IPS-18c (cell line): ENCODE results near the gene SLC24A4.
"Not testable (repeated sequence)": the region's sequence is repeated elsewhere in the genome, so short reads cannot be mapped to it uniquely, and the experiment has no call there.

Experiments
- H3K4me3 ChIP-seq: 2 replicates; pipeline ENCODE4 v1.7.0; 2013; ENCODE audit warnings: low read depth, mild to moderate bottlenecking, low read length, moderate library complexity; ENCODE audit not compliant: insufficient read depth
- H3K9me3 ChIP-seq: one replicate; pipeline ENCODE4 v1.6.1; 2013; ENCODE audit warnings: mild to moderate bottlenecking, low read length, moderate library complexity; ENCODE audit not compliant: control insufficient read depth, insufficient read depth

Gene SLC24A4

DNA sequence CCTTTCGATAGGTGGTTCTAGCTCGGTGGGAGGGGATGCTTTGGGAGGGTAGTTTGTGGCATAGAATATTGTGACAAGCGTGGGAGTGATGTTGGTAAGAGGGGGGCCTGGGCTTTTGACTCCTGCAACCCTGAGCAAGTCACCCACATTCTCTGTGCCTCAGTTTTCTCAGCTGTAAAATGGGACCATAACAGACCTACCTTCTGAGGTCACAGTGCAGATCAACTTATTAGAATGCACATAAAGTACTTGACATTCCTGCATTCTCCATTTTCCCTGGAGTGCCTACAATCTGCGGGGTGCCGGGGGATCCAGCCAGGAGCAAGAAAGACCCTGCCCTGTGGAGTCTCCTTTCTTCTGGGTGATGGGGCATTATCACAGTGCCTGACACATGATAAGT is 63.2 kb downstream of the SLC24A4 start:
- no peak overlapping the region for H3K4me3 ChIP-seq
- H3K9me3 ChIP-seq, result no peaks in the 10 kb centered on the region

DNA sequence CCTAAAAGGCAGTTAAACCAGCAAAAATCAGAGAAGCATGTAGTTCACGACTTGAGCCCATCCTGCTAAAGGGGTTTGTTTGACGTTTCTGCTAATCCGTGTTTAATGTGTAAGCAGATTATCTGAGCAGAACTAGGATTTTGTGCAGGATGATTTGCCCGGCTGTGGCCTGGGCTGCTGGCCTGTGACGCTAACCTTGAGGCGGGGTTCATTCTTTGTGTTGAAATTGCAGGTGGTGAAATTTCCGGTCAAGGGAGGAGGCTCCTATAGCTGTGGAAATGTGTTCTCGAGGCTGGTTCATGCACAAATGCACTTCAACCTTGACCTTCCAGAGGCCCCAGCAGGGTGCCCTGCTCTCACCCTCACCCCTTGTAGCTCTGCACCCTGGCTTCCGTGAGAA is 63.7 kb downstream of the SLC24A4 start:
- H3K4me3 ChIP-seq, result no peak overlapping the region
- no peaks in the 10 kb centered on the region for H3K9me3 ChIP-seq

DNA sequence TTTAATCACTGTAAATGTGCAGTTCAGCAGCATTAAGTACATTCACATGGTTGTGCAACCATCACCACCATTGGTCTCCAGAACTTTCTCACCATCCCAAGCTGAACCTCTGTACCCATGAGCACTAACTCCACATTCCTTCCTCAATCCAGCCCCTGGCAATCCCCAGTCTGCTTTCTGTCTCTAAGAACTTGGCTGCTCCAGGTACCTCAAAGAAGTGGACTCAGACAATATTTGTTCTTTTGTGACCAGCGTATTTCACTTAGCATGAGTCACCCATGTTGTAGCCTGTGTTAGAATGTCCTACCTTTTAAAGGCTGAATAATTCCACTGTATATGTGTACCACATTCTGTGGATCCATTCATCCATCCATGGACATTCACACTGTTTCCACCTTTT is 64.6 kb downstream of the SLC24A4 start:
- no peak overlapping the region for H3K4me3 ChIP-seq
- no peaks in the 10 kb centered on the region for H3K9me3 ChIP-seq

DNA sequence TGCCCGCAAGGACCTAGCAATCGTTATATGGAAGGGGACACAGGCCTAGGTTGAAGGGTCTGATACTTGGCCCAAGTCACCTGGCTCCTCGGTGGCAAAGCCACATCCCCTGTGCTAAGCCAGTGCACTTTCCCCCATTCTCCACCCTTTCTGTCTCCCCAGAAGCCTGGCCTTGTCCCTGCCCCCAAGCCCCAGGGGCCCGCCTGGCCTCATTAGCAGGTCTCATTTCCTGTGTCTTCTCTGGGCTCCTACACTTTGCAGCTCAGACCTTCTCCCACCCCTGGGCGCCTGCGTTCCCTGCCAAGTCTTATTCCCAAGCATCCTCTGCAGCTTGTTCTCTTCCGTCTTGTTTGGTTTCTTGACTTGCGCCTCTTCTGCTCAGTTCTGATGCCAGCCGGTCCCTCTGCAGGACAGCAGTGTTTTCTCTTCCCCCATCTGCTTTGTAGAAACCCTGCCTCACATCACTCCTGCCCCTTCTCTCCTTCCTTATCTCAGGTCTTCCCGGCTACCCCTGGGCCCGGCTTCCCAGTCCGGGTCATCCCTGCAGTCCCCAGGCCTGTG is 66.7 kb downstream of the SLC24A4 start:
- H3K9me3 ChIP-seq, result no peaks in the 10 kb centered on the region
- H3K4me3 ChIP-seq, result no peak overlapping the region

DNA sequence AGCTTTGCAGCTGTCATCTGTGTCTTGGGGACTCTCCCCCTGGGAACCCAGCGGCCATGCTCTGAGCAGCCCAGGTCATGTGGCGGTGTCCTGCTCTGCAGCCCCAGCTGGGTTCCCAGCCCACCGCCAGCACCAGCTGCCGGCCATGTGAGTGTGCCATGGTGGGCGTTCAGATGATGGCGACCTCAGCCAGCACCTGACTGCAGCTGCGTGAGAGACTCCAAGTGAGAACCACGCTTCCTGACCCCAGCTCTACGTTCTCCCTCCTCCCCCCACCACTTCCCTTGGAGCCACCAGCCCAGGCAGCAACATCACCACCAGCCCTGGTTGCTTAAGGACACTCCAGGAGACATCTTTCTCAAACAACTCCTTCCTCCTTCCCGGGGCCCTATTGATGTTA is 68.8 kb downstream of the SLC24A4 start:
- H3K4me3 ChIP-seq, result no peak overlapping the region

DNA sequence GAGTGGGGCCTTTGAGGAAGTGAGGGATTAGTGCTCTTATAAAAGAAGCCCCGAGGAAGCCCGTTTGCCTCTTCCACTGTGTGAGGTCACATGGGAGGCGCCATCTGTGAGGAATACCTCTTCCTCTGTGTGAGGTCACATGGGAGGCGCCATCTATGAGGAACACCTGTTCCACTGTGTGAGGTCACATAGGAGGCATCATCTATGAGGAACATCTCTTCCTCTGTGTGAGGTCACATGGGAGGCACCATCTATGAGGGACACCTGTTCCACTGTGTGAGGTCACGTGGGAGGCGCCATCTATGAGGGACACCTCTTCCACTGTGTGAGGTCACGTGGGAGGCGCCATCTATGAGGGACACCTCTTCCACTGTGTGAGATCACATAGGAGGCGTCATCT is 69.7 kb downstream of the SLC24A4 start:
- no peaks in the 10 kb centered on the region for H3K9me3 ChIP-seq

More for the DNA sequence above, 68.8 kb downstream of the SLC24A4 start:
- H3K9me3 ChIP-seq, result no peaks in the 10 kb centered on the region

DNA sequence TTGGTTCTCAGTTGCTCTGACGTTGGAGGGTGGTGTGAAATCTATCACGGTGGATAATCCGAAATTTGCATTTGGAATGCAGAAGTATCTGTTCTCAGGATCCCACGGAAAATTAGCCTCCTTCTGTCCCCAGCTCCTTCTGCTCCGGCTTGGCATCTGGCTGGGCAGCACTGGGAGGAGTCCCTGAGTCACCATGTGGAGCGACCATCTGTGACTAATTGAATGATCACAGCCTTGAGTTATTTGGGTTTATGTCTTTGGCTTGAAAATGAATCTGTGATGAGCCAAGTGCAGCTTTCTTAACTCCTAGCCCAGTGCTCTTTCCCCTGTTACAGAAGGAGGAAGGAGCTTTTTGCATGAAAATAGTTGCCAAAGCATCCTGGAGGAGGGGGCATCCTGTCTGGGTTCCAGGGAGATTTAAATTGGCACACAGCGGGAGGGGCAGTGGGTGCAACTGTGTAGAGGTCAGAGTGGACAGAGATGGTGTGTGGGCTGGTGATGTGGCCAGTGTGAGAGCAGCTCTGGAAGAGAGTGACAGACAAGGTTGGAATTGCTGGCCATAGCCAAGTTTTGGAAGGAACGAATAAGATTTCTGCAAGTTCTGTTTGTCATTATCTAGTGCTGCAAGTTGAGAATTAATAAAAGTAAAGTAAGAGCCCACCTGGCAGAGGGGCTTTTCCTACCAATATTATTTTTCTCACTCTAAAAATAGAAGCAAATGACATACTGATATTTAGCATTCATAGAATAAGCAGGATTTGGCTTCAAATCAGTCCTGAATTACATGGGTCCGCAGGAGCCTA is 74.4 kb downstream of the SLC24A4 start:
- Histone ChIP-seq H3K4me3 (no peak overlapping the region), H3K9me3 (no peaks in the 10 kb centered on the region)

More for the DNA sequence above, 69.7 kb downstream of the SLC24A4 start:
- no peak overlapping the region for H3K4me3 ChIP-seq

DNA sequence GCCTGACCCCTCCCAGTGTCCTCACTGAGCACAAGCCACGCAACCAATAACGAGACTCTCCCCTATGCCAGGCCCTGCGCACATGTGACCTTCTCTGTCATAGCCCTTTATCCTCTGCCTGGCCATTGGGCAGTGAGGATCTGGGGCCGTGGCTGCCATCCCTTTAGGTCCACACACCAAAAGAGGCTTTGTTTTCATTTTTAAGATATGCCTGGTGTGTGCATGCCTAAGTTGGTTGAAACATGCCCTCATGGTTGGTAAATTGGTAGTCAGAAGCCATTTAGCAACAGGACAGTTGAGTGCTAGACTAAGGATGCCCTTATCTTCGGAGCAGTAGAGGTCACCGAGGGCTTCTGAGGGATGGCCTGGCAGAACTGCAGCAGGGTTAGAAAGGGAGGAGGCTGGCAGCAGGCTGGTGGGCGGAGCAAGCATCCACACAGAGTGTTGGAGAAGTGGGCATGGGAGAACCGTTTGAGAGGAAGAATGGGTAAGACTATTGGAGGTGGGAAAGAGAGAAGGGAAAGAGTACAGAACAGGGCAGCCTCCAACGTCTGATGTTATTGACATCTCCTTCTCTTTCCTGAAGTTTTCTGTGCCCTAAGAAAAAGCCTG is 75.1 kb downstream of the SLC24A4 start:
- Histone ChIP-seq H3K4me3 (no peak overlapping the region), H3K9me3 (no peaks in the 10 kb centered on the region)

DNA sequence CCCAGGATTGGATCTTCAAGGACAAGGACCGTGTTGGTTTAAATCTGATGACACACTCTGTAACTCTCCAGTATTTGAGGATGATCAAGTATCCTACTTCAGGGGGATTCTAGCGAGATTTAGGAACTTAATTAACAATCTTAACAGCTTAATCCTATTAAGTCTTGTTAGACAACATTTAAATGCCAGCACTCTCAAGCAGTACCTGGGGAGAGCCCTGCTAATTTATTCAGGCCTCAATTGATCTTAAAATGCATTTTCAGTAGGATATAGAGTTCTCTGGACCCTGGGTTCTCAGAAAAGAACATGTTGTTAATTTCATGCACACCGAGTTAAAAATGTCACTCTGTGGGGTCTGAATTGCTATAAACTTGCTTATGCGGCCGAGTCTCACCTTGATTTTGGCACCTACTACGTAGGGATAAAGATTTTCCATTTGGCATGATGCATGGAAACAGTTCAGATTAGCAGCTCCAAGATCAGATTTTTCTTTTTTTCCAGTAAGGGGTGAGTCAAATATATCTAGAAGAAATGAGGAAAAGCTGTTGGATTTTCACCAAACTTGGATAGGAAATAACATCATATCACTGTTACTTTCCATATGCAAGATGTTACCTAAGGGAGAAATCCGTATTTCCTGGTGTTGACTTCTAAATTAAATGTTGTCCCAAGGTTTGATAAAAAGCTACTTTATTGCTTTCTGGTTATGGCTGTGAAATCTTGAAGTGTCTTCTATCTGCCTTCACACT is 76.1 kb downstream of the SLC24A4 start:
- H3K4me3 ChIP-seq, result no peak overlapping the region
- H3K9me3 ChIP-seq, result no peaks in the 10 kb centered on the region

DNA sequence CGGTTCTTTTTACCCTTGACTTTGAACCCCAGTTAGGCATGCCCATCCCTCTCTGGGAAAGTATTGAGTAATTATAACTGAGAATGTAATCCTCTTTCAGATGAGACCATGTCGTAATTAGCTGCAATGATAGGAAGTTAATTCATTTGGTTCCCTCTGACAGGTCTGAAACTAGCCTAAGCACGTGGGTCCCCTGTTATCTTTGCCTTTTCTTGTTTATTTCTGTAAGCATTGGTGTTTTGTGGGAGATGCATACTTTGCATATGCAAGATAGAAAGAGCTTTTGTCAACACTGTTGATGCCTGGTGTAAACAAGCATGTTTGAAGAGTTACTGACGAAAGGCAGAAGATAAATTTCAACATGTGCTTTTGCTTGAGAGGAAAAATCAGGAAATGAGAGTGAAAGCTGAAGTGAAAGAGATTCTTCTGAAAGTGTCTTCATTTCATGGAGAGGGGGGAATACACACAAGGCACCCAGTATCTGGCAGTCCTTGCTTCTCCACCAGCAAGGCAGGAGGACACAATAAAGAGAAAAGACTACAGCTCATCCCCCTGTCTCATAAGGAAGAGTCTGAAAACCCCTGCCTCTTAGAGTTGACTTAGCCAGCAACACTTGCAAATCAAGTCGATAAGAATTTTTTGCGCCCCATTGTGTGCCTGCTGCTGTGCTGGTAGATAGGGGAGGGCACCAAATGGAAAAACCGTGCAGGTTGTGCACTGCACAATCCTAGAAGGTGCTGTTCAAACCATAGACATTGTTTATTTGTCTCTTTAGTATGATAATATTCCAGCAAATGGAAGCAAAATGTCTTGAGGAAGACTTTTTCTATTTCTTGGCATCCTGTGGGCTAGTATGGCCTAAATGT is 77.8 kb downstream of the SLC24A4 start:
- Histone ChIP-seq H3K9me3 (no peaks in the 10 kb centered on the region), H3K4me3 (no peak overlapping the region)

DNA sequence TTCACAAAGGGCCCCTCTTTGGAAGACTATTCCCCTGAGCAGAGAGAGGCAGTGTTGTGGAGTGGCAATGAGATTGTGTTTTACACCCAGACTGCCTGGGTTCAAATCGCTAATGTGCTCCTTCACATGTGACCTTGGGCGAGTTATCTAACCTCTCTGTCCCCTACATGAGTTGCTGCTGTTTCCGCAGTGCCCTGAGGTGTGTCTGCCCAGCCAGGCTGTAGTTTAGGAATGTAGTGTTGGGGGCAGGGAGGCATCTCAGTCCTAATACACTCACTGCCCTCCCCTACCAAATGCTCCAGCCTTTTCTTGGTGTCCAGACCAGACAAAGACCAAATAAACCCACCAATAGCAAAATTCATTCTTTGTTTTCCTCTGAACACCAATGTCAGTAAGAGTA is 78.6 kb downstream of the SLC24A4 start:
- H3K4me3 ChIP-seq, result no peak overlapping the region
- no peaks in the 10 kb centered on the region for H3K9me3 ChIP-seq

DNA sequence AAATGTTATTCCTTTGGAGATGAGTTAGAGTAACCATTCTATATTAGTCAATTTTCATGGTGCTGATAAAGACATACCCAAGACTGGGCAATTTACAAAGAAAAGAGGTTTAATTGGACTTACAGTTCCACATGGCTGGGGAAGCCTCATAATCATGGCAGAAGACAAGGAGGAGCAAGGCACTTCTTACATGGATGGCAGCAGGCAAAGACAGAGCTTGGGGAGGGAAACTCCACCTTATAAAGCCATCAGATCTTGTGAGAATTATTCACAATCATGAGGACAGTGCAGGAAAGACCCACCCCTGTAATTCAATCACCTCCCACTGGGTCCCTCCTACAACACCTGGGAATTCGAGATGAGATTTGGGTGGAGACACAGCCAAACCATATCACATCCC is 79.5 kb downstream of the SLC24A4 start:
- not testable (repeated sequence) for H3K9me3 ChIP-seq, H3K4me3 ChIP-seq

DNA sequence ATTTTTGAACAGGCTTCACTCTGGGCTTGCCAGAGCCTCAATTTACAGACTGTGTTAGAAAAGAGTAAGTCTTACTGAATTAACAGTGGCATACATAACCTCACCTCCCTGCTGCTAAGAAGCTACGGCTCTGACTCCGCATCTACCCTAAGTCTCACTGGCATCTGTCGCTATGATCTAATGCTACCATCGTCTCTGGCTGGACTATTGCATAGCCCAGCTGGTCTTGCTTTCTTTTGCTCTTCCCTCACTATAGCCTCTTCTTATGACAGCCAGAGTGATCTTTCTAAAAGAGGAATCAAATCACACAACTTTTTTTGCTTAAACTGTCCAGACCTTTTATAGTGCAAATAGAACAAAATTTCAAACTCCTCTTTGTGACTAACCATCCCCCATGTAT is 81.1 kb downstream of the SLC24A4 start:
- H3K4me3 ChIP-seq, result no peak overlapping the region
- no peaks in the 10 kb centered on the region for H3K9me3 ChIP-seq

DNA sequence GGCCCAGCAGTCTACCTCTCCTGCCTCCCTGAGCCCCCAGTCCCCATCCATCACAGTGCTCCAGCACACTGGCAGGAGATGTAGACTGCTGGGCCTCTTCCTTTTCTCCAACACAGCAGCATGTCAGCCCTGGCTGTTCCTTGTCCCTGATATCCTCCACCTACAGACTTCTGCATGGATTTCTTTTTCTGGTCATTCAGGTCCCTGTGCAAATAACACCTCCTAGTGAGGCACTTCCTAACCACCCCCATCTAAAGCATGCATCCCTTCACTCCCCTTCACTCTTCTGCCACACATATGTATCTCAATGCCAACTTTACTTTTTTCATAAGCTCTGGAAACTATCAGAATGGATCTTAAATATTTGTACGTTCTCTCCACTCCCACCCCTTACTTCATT is 81.5 kb downstream of the SLC24A4 start:
- Histone ChIP-seq H3K9me3 (no peaks in the 10 kb centered on the region), H3K4me3 (no peak overlapping the region)

DNA sequence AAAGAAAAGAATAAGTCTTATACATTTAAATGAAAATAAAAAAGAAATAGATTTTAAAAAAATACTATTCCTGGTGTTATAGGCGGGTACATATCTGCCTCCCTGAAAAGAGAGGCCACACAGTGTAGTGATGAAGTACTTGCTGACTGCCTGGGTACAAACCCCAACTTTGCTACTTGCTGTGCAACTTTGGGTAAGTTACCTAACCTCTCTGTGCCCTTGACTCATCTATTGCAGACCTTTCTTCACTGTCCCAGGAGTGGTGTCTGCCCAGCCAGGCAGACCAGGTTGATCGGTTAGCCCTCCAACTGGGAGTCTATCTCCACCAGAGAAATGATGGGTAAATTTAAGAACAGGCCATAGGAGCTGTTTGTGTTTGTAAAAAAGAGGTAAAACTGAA is 82.0 kb downstream of the SLC24A4 start:
- no peak overlapping the region for H3K4me3 ChIP-seq
- no peaks in the 10 kb centered on the region for H3K9me3 ChIP-seq

DNA sequence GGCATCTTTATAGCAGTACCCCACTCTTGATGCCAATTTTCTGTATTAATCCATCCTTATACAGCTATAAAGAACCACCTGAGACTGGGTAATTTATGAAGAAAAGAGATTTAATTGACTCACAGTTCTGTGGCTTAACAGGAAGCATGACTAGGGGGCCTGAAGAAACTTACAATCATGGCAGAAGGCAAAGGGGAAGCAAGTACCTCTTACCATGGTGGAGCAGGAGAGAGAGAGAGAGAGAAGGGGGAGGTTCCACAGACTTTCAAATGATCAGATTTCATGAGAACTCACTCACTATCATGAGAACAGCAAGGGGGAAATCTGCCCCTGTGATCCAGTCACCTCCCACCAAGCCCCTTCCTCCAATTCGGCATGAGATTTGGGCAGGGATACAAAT is 84.4 kb downstream of the SLC24A4 start:
- no peak overlapping the region for H3K4me3 ChIP-seq

DNA sequence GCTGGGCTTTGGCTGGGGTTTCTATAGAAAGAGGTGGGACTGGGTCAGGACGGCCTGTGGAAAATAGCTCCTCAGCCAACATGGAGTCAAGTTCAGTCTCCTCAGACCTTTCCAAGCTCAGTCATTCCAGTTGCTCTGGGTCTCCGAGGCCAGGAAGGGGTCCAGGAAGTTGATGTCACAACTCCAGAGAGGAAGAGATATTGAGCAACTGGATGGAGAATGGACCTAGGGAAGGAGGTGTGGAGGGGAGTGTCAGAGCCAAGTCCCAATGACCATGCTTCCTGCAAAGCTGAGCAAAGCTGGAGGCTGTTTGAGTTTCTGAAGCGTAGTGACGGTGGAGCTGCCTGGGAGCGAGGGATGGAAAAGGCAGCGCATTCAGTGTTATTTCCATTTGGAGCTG is 86.1 kb downstream of the SLC24A4 start:
- H3K9me3 ChIP-seq, result no peaks in the 10 kb centered on the region
- H3K4me3 ChIP-seq, result no peak overlapping the region

More for the DNA sequence above, 84.4 kb downstream of the SLC24A4 start:
- H3K9me3 ChIP-seq, result no peaks in the 10 kb centered on the region
